GM12891 (cell line): ENCODE results near the gene KRTAP13-3.

Source experiments
- POLR2A ChIP-seq: IDR thresholded peaks from 2 replicates; pipeline ENCODE4 v1.6.1; 2011; ENCODE audit warnings: low read depth, low read length, control low read depth
- POLR2AphosphoS5 ChIP-seq: IDR thresholded peaks from 2 replicates; pipeline ENCODE4 v1.6.1; 2011; ENCODE audit warnings: low read depth, low read length, control low read depth
- TAF1 ChIP-seq: IDR thresholded peaks from 2 replicates; pipeline ENCODE4 v1.6.1; 2011; ENCODE audit warnings: low read depth, low read length, control low read depth

- TF ChIP-seq POLR2A (no peak), POLR2AphosphoS5 (no peak), TAF1 (no peak)
These were observed 21.3 kb upstream of the KRTAP13-3 start for GRCh38 chr21:30447056-30447455.
